Fibroblast of skin of right biceps (primary cell): ENCODE results near the gene CEACAM1.
"Not testable (repeated sequence)": the region's sequence is repeated elsewhere in the genome, so short reads cannot be mapped to it uniquely, and the experiment has no call there.

Source experiments
- DNase-seq: peaks from one replicate; pipeline ENCODE4 v3.0.0-alpha.2; 2013

CEACAM1 gene

GRCh38 chr19:42508892-42509444 lies 19.3 kb downstream of the CEACAM1 start:
- no peak for DNase-seq

GRCh38 chr19:42505066-42505465 lies 23.2 kb downstream of the CEACAM1 start:
- DNase-seq: no peak

GRCh38 chr19:42501733-42502132 lies 26.5 kb downstream of the CEACAM1 start:
- DNase-seq: no peak

GRCh38 chr19:42501243-42501642 lies 27.0 kb downstream of the CEACAM1 start:
- DNase-seq: not testable (repeated sequence)

GRCh38 chr19:42498169-42498757 lies 30.0 kb downstream of the CEACAM1 start:
- DNase-seq: no peak

GRCh38 chr19:42497492-42498168 lies 30.7 kb downstream of the CEACAM1 start:
- DNase-seq: no peak

- no peak for DNase-seq
Measured at GRCh38 chr19:42496460-42497133, 31.7 kb downstream of the CEACAM1 start.

GRCh38 chr19:42495663-42496062 lies 32.6 kb downstream of the CEACAM1 start:
- DNase-seq: no peak

GRCh38 chr19:42494321-42494720 lies 34.0 kb downstream of the CEACAM1 start:
- peak; percentile 22 for DNase-seq

GRCh38 chr19:42488783-42489521 lies 39.3 kb downstream of the CEACAM1 start:
- no peak for DNase-seq

- DNase-seq: no peak
Measured at GRCh38 chr19:42487798-42488178, 40.5 kb downstream of the CEACAM1 start.

GRCh38 chr19:42487032-42487797 lies 41.1 kb downstream of the CEACAM1 start:
- peak; percentile 65 for DNase-seq

- not testable (repeated sequence) for DNase-seq
Measured at GRCh38 chr19:42485036-42485435, 43.2 kb downstream of the CEACAM1 start.

GRCh38 chr19:42480335-42481095 lies 47.8 kb downstream of the CEACAM1 start:
- peak; percentile 70 for DNase-seq

GRCh38 chr19:42479736-42480135 lies 48.5 kb downstream of the CEACAM1 start:
- no peak for DNase-seq

- DNase-seq: no peak
Measured at GRCh38 chr19:42478765-42479311, 49.4 kb downstream of the CEACAM1 start.

- no peak for DNase-seq
Measured at GRCh38 chr19:42477933-42478332, 50.3 kb downstream of the CEACAM1 start.

GRCh38 chr19:42477117-42477516 lies 51.2 kb downstream of the CEACAM1 start:
- no peak for DNase-seq

GRCh38 chr19:42475366-42475765 lies 52.9 kb downstream of the CEACAM1 start:
- DNase-seq: no peak

GRCh38 chr19:42474743-42475142 lies 53.5 kb downstream of the CEACAM1 start:
- no peak for DNase-seq

GRCh38 chr19:42473686-42474085 lies 54.6 kb downstream of the CEACAM1 start:
- no peak for DNase-seq
